Measurements from ENCODE around the gene KDM6B.

Gene KDM6B

DNA sequence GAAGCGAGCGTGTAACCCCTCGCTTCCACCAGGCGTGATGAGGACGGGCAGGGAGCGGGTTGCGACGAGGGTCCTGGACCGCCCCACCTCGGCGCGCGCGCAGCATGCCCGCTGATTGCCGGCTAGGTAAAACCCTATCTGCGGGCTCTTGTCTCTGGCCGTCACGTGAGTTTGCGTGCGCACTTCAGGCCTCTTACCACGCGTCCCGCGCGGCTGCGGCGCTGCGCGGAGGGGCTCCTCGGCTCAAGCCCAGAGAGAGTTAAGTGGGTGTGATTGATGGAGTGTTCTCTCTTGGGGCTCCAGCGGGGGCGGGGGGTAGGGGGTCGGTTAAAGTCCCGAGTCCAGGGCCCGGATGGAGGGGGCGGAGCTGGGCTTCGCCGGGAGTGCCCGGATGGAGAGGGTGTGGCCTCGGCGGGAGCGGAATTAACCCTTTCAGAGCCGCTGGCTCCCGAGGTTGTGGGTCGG is 7.9 kb downstream of the KDM6B start:
- DNase-seq, result peak; percentile 86 to 87

DNA sequence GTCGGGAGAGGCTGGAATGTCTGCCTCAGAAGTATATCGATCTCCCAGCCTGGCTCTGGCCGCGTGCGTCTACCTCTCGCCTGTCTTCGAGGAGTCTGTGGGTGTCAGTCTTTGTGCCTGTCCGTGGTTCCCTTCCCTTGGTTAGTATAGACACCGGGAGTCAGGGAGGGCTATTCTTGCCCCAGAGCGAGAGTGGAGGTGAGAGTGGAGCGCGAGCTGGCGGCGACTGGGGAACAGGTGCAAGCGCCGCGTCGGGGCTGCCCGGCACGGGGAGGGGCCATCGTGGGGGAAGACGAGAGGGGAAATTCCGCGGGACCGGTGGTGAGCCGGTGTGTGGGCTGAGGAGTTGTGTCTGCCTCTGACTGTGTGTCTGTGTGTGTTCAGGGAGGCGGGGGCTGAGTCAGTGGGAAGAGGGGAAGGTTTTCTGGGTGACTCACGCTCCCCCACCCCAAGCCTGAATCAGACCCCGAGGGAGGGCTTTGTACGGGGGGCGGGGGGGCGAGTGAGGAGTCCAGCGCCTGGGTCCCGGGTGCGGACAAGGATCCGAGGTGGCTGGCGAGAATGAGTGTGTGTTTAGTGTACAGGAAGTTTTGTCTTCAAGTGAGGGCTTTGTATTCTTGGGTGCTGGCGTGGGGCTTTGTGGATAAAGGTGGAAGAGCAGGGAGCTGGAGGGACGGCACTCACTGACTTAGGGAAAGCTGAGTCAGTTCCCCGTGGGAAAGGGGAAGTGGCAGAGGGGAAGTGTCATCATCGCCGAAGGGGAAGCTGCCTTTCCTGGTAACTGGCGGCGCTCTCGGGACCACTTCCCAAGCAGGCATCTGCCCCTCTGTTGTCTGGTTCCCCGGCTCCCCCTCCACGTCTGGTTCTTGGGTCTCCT is 8.6 kb downstream of the KDM6B start:
- peak; percentile 98 for DNase-seq

- no peak for DNase-seq
Measured at GRCh38 chr17:7843257-7843535, 9.2 kb downstream of the KDM6B start.

GRCh38 chr17:7843536-7844291 is 9.7 kb downstream of the KDM6B start:
- DNase-seq, result peak; percentile 92 to 97

GRCh38 chr17:7844292-7845154 is 10.5 kb downstream of the KDM6B start:
- DNase-seq, result peak; percentile 95 to 96

- no peak for DNase-seq
Measured at GRCh38 chr17:7845359-7846062, 11.5 kb downstream of the KDM6B start.

DNA sequence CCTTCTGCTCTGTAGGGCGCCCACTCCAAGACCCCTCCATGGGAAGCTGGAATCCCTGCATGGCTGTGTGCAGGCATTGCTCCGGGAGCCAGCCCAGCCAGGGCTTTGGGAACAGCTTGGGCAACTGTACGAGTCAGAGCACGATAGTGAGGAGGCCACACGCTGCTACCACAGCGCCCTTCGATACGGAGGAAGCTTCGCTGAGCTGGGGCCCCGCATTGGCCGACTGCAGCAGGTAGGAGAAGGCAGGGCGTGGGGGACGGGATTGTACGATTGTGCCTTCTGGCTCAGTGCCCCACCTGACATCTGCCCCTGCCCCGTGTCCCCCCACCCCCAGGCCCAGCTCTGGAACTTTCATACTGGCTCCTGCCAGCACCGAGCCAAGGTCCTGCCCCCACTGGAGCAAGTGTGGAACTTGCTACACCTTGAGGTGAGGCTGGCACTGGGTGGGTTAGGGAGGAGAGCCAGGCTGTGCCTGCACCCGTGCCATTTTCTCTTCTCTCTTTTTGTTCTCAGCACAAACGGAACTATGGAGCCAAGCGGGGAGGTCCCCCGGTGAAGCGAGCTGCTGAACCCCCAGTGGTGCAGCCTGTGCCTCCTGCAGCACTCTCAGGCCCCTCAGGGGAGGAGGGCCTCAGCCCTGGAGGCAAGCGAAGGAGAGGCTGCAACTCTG is 12.2 kb downstream of the KDM6B start:
- no peak for DNase-seq

- no peak for DNase-seq
Measured at GRCh38 chr17:7846765-7847661, 13.0 kb downstream of the KDM6B start.

DNA sequence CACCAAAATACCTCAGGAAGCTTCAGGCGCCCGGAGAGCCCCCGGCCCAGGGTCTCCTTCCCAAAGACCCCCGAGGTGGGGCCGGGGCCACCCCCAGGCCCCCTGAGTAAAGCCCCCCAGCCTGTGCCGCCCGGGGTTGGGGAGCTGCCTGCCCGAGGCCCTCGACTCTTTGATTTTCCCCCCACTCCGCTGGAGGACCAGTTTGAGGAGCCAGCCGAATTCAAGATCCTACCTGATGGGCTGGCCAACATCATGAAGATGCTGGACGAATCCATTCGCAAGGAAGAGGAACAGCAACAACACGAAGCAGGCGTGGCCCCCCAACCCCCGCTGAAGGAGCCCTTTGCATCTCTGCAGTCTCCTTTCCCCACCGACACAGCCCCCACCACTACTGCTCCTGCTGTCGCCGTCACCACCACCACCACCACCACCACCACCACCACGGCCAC is 14.1 kb downstream of the KDM6B start:
- no peak for DNase-seq

DNA sequence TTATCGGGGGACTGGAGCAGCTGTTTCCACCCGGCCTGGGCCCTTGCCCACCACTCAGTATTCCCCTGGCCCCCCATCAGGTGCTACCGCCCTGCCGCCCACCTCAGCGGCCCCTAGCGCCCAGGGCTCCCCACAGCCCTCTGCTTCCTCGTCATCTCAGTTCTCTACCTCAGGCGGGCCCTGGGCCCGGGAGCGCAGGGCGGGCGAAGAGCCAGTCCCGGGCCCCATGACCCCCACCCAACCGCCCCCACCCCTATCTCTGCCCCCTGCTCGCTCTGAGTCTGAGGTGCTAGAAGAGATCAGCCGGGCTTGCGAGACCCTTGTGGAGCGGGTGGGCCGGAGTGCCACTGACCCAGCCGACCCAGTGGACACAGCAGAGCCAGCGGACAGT is 14.7 kb downstream of the KDM6B start:
- no peak for DNase-seq

DNA sequence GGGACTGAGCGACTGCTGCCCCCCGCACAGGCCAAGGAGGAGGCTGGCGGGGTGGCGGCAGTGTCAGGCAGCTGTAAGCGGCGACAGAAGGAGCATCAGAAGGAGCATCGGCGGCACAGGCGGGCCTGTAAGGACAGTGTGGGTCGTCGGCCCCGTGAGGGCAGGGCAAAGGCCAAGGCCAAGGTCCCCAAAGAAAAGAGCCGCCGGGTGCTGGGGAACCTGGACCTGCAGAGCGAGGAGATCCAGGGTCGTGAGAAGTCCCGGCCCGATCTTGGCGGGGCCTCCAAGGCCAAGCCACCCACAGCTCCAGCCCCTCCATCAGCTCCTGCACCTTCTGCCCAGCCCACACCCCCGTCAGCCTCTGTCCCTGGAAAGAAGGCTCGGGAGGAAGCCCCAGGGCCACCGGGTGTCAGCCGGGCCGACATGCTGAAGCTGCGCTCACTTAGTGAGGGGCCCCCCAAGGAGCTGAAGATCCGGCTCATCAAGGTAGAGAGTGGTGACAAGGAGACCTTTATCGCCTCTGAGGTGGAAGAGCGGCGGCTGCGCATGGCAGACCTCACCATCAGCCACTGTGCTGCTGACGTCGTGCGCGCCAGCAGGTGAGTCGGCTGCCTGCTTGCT is 15.2 kb downstream of the KDM6B start:
- DNase-seq, result no peak

GRCh38 chr17:7849751-7850504 is 15.9 kb downstream of the KDM6B start:
- no peak for DNase-seq

- no peak for DNase-seq
Measured at GRCh38 chr17:7850701-7851437, 16.9 kb downstream of the KDM6B start.

DNA sequence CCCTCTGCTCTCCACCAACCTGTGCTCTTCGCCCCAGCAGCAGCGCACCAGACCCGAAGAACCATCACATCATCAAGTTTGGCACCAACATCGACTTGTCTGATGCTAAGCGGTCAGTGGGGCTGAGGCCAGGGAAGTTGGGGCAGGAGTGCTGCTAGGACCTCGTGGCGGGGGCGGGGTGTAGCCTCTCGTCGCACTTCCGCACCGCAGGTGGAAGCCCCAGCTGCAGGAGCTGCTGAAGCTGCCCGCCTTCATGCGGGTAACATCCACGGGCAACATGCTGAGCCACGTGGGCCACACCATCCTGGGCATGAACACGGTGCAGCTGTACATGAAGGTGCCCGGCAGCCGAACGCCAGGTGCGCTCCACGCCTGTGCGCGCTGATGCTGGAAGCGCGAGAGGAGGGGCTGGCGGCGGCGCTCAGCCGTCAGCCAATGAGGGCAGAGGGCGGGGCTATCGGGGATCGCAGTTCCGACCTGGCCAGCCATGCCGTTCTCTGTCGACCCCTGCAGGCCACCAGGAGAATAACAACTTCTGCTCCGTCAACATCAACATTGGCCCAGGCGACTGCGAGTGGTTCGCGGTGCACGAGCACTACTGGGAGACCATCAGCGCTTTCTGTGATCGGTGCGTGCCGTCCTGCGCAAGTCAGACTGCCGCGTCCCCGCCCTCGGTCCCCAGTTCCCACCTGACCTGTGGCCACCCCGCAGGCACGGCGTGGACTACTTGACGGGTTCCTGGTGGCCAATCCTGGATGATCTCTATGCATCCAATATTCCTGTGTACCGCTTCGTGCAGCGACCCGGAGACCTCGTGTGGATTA is 17.6 kb downstream of the KDM6B start:
- peak; percentile 82 to 89 for DNase-seq

- no peak for DNase-seq
Measured at GRCh38 chr17:7852262-7852670, 18.2 kb downstream of the KDM6B start.

GRCh38 chr17:7852919-7853690 is 19.1 kb downstream of the KDM6B start:
- DNase-seq, result no peak

DNA sequence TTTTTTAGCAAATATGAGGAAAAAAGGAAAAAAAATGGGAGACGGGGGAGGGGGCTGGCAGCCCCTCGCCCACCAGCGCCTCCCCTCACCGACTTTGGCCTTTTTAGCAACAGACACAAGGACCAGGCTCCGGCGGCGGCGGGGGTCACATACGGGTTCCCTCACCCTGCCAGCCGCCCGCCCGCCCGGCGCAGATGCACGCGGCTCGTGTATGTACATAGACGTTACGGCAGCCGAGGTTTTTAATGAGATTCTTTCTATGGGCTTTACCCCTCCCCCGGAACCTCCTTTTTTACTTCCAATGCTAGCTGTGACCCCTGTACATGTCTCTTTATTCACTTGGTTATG is 19.6 kb downstream of the KDM6B start:
- DNase-seq, result no peak
